CD4-positive, alpha-beta T cell (primary cell): ENCODE data around the gene OTOP3. TPM values are rescaled to one million over a fixed set of nuclear protein-coding genes. Genes with fewer than 3 reads are reported as not detected.

Source experiments
- ATAC-seq: fragments of 200-7000 bp; cut with Tn5 transposase; one replicate; pipeline ENCODE4 v1.10.0; 2022; ENCODE audit warnings: mild to moderate bottlenecking; ENCODE audit not compliant: poor library complexity
- CTCF ChIA-PET: fragments of 350-600 bp; sonication (Branson Sonifier 250); formaldehyde crosslinking; loops from one replicate; lab custom pipeline; 2021; ENCODE audit warnings: antibody characterized with exemption, inconsistent platforms; lab: Charles Lee
- POLR2A ChIA-PET: fragments of 350-600 bp; sonication (Branson Sonifier 250); formaldehyde crosslinking; loops from one replicate; lab custom pipeline; 2021; ENCODE audit warnings: antibody characterized with exemption, inconsistent platforms; lab: Charles Lee
- DNase-seq, 14 experiments: peaks; one replicate each; pipeline ENCODE4 v3.0.0-alpha.2; 2013 to 2020; ENCODE audit warnings: mixed read lengths in 2 of 14
- H3K27ac ChIP-seq, 2 donors: one replicate each; pipeline versions ENCODE4 v1.5.1 to v1.7.0; 2013; ENCODE audit warnings: low read length in 2 of 2, low read depth in 1 of 2, mild to moderate bottlenecking in 1 of 2
- H3K27me3 ChIP-seq, 2 experiments: 1 replicate in 1 of 2; 2 replicates in 1 of 2; pipeline versions ENCODE4 v1.6.1 to v1.7.0; 2013; ENCODE audit warnings: low read length in 2 of 2, control low read depth in 1 of 2, mild to moderate bottlenecking in 1 of 2, moderate library complexity in 1 of 2; ENCODE audit not compliant: insufficient read depth in 2 of 2, control insufficient read depth in 1 of 2
- H3K36me3 ChIP-seq: one replicate; pipeline ENCODE4 v1.6.1; 2013; ENCODE audit warnings: low read length, control low read depth; ENCODE audit not compliant: insufficient read depth
- H3K4me1 ChIP-seq: one replicate; pipeline ENCODE4 v1.6.1; 2013; ENCODE audit warnings: low read length, control low read depth; ENCODE audit not compliant: insufficient read depth
- H3K4me3 ChIP-seq: one replicate; pipeline ENCODE4 v1.5.1; 2013; ENCODE audit warnings: mild to moderate bottlenecking, low read length, moderate library complexity
- H3K9me3 ChIP-seq, 2 experiments: 1 replicate in 1 of 2; 2 replicates in 1 of 2; pipeline versions ENCODE4 v1.6.1 to v1.7.0; 2013; ENCODE audit warnings: low read length in 2 of 2, mild to moderate bottlenecking in 2 of 2, control low read depth in 1 of 2, moderate library complexity in 1 of 2; ENCODE audit not compliant: control insufficient read depth in 1 of 2, insufficient read depth in 1 of 2
- H3K27ac Mint-ChIP-seq: one replicate; pipeline ENCODE4 v1.8.0; 2020; ENCODE audit warnings: mixed read lengths
- H3K27me3 Mint-ChIP-seq: one replicate; pipeline ENCODE4 v1.8.0; 2021; ENCODE audit warnings: mixed read lengths
- H3K36me3 Mint-ChIP-seq: one replicate; pipeline ENCODE4 v1.8.0; 2021; ENCODE audit warnings: low read depth, mixed read lengths
- H3K4me1 Mint-ChIP-seq: one replicate; pipeline ENCODE4 v1.8.0; 2021; ENCODE audit warnings: low read depth, mixed read lengths
- H3K4me3 Mint-ChIP-seq: one replicate; pipeline ENCODE4 v1.8.0; 2020; ENCODE audit warnings: mild to moderate bottlenecking, mixed read lengths
- H3K9me3 Mint-ChIP-seq: one replicate; pipeline ENCODE4 v1.8.0; 2020; ENCODE audit warnings: mixed read lengths
- intact Hi-C, 2 experiments: fragments of 100-400 bp; cut with DNase I in 1 of 2; cut with micrococcal nuclease in 1 of 2; formaldehyde crosslinking; loops; one replicate each; pipeline versions ENCODE4 v1.15.1 to v1.9.0; 2023 to 2025; cut with DNase I, micrococcal nuclease
- total RNA-seq, 174 experiments: library from RNA in 2 of 174; stranded (reverse) in 2 of 174; gene quantifications; one replicate each; pipeline ENCODE4 v1.2.3 and lab custom pipeline; 2021 to 2026
- TF ChIP-seq, protein P1 (sequence below): fragments of 200-600 bp; IDR thresholded peaks from one replicate; pipeline ENCODE4 v1.8.0; 2022; ENCODE audit warnings: antibody characterized with exemption, mild to moderate bottlenecking

OTOP3 gene
- total RNA-seq, 2 experiments from 2014 or later, result not detected

DNA sequence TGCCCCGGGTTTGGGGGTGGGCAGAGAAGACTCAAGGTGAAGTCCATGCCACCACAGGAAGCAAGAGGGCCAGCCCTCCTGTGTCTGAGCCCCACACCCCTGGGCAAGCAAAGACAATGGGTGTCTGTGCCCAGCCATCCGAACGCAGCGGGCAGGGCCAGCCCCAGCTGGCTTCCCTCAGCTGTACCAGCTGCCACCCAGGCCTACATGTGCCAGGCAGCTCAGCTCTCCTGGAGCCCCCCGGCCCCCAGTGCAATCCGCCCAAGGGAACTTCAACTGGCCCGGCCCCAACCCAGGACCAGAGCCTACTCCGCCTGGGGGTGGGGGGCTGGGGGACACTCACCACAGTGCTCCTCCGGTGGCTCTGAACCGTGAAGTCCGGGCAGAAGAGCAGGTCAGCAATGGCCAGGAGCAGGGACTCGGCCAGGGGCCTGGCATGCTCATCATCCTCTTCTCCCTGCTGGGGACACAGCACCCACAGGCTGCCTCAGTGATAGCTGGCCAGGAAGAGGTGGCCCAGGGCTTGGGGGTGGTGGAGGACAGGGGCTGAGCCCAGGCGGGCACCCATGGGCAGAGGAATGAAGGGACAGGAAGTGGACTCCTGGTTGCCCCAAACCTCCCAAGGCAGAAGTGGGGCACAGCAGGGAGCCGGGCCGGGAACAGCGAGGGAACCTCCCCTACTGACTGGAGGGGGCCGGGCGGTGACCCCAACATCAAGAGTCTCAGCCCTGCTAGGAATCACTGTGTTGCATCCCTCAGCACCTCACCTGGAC, 27.1 kb downstream of the OTOP3 start:
- no peak overlapping the region for H3K27ac Mint-ChIP-seq
- no peak overlapping the region for H3K4me3 Mint-ChIP-seq
- intact Hi-C loops, result loop anchor here (1.0 to 10.0 kb wide), 4 partner anchors 49 to 212 kb away; partner anchors contain the start of genes ATP5PD (in 2 of the 2), KCTD2 (in 2 of the 2) and MRPL58 (in 1 of the 2)
- no peak for ATAC-seq
- ChIA-PET CTCF (interaction anchor here (1.4 to 4.5 kb wide), 8 partner anchors 9 to 239 kb away, joined by 3 to 51 read pairs (median 10); partner anchors contain the start of genes CDR2L, HID1, KCTD2 and MRPL58), POLR2A (interaction anchor here (1.0 to 2.2 kb wide), 6 partner anchors 10 to 243 kb away, joined by 3 to 11 read pairs (median 4); partner anchors contain the start of genes NT5C and NUP85)
- Histone ChIP-seq H3K4me1 (peaks cover 17% of the 10 kb centered on the region), H3K27ac (no peak overlapping the region), H3K36me3 (no peaks in the 10 kb centered on the region), H3K4me3 (no peak overlapping the region), H3K27me3 (no peaks in the 10 kb centered on the region), H3K9me3 (no peaks in the 10 kb centered on the region)
- no peak for DNase-seq
- H3K27me3 Mint-ChIP-seq, result no peaks in the 10 kb centered on the region
- TF ChIP-seq, protein P1, sequence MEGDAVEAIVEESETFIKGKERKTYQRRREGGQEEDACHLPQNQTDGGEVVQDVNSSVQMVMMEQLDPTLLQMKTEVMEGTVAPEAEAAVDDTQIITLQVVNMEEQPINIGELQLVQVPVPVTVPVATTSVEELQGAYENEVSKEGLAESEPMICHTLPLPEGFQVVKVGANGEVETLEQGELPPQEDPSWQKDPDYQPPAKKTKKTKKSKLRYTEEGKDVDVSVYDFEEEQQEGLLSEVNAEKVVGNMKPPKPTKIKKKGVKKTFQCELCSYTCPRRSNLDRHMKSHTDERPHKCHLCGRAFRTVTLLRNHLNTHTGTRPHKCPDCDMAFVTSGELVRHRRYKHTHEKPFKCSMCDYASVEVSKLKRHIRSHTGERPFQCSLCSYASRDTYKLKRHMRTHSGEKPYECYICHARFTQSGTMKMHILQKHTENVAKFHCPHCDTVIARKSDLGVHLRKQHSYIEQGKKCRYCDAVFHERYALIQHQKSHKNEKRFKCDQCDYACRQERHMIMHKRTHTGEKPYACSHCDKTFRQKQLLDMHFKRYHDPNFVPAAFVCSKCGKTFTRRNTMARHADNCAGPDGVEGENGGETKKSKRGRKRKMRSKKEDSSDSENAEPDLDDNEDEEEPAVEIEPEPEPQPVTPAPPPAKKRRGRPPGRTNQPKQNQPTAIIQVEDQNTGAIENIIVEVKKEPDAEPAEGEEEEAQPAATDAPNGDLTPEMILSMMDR, result no peak
- no peaks in the 10 kb centered on the region for H3K36me3 Mint-ChIP-seq
- no peaks in the 10 kb centered on the region for H3K9me3 Mint-ChIP-seq
- H3K4me1 Mint-ChIP-seq, result peaks cover 4% of the 10 kb centered on the region

DNA sequence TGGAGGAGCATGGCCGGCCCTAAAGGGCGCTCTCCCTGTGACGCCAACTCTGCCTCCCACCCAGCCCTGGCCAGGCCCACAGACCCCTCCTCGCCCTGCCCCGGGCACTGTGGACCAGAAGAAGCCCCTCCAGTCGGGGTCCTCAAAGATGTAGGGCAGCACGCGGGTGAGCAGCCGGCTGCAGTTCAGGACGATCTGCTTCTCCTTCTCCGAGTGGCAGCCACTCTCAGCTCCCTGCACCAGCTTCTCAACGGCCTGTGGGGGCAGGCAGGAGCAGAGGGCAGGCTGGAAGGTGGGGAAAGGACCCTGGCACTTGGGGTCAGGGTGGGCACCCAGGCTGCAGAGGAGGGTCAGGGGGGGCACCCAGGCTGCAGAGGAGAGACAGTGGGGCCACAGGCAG, 28.0 kb downstream of the OTOP3 start:
- intact Hi-C loops, result loop anchor here (5.0 to 10.0 kb wide), 3 partner anchors 84 to 211 kb away; partner anchors contain the start of genes ATP5PD (in 2 of the 2) and KCTD2 (in 2 of the 2)
- H3K36me3 Mint-ChIP-seq, result no peaks in the 10 kb centered on the region
- ChIA-PET POLR2A (no interaction called here), CTCF (interaction anchor here (4.5 kb wide), 1 partner anchor 48 kb away, joined by 51 read pairs; the partner anchor contains the start of gene MRPL58)
- no peaks in the 10 kb centered on the region for H3K9me3 Mint-ChIP-seq
- Histone ChIP-seq H3K4me3 (no peak overlapping the region), H3K36me3 (no peaks in the 10 kb centered on the region), H3K27ac (no peak overlapping the region), H3K4me1 (peaks cover 12% of the 10 kb centered on the region), H3K27me3 (no peaks in the 10 kb centered on the region), H3K9me3 (no peaks in the 10 kb centered on the region)
- no peak for ATAC-seq
- DNase-seq, result no peak
- no peaks in the 10 kb centered on the region for H3K27me3 Mint-ChIP-seq
- TF ChIP-seq, protein P1, result no peak
- H3K4me3 Mint-ChIP-seq, result no peak overlapping the region
- no peak overlapping the region for H3K27ac Mint-ChIP-seq
- H3K4me1 Mint-ChIP-seq, result peaks cover 4% of the 10 kb centered on the region

DNA sequence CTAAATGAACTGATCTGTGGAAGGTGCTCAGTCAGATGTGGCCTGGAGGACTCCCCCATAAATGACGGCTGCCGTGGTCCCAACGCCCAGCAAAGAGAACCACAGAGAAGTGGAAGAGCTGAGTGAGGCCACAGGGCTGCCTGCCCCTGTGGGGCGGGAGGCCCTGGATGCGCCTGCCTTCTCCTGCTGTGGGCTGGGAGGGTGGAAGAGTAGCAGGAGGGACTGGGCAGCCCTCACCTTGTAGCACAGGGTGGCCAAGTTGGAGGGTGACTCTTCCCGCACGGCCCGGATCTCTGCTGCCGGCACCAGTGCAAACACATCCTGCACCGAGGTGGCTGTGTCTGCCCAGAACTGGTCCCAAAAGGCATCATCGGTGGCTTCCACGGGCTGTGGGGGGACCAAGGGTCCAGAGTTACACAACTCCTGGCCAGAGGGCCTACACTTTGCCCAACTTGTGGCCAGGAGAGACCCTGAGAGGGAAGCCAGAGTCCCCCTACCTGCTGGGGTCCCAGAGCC, 28.6 kb downstream of the OTOP3 start:
- no peak overlapping the region for H3K27ac ChIP-seq
- Mint-ChIP-seq H3K4me3 (no peak overlapping the region), H3K4me1 (peaks cover 4% of the 10 kb centered on the region), H3K27me3 (no peaks in the 10 kb centered on the region), H3K9me3 (no peaks in the 10 kb centered on the region), H3K36me3 (no peaks in the 10 kb centered on the region), H3K27ac (no peak overlapping the region)
- ATAC-seq (no peak), DNase-seq (no peak)
- H3K27me3 ChIP-seq, result no peaks in the 10 kb centered on the region
- ChIA-PET CTCF (interaction anchor here (4.5 kb wide), 1 partner anchor 48 kb away, joined by 51 read pairs; the partner anchor contains the start of gene MRPL58), POLR2A (no interaction called here)
- intact Hi-C loops, result loop anchor here (5.0 to 10.0 kb wide), 3 partner anchors 83 to 210 kb away; partner anchors contain the start of genes ATP5PD (in 2 of the 2) and KCTD2 (in 2 of the 2)
- H3K4me1 ChIP-seq, result peaks cover 12% of the 10 kb centered on the region
- no peaks in the 10 kb centered on the region for H3K36me3 ChIP-seq
- no peak overlapping the region for H3K4me3 ChIP-seq
- no peaks in the 10 kb centered on the region for H3K9me3 ChIP-seq
- TF ChIP-seq, protein P1, result no peak
